Mucosa of descending colon (tissue), 3 donors: ENCODE results near the gene TMX4. TPM values are rescaled to one million over a fixed set of nuclear protein-coding genes. Genes with fewer than 3 reads are reported as not detected.

ENCODE experiments used
- ATAC-seq: fragments of 200-7000 bp; cut with Tn5 transposase; one replicate; pipeline ENCODE4 v1.9.1; 2020; ENCODE audit warnings: mild to moderate bottlenecking, moderate library complexity
- DNase-seq, 3 donors: peaks; one replicate each; pipeline ENCODE4 v3.0.0-alpha.2; 2020
- H3K36me3 ChIP-seq: fragments of 200-600 bp; one replicate; pipeline ENCODE4 v1.8.0; 2021; ENCODE audit warnings: low read depth, mild to moderate bottlenecking
- H3K4me1 ChIP-seq: fragments of 200-600 bp; one replicate; pipeline ENCODE4 v1.8.0; 2021; ENCODE audit warnings: low read depth, mild to moderate bottlenecking
- H3K4me3 ChIP-seq: fragments of 200-600 bp; one replicate; pipeline ENCODE4 v1.8.0; 2021; ENCODE audit warnings: mild to moderate bottlenecking
- H3K9me3 ChIP-seq: fragments of 200-600 bp; one replicate; pipeline ENCODE4 v1.8.0; 2021; ENCODE audit warnings: mild to moderate bottlenecking
- CTCF ChIP-seq: fragments of 200-600 bp; IDR thresholded peaks from one replicate; pipeline ENCODE4 v1.8.0; 2022; ENCODE audit warnings: antibody characterized with exemption, mild to moderate bottlenecking
- intact Hi-C, 2 donors: fragments of 100-400 bp; cut with DNase I in 1 of 2; cut with micrococcal nuclease in 1 of 2; formaldehyde crosslinking; loops; one replicate each; pipeline versions ENCODE4 v1.11.0 to v1.11.1; 2022; cut with DNase I, micrococcal nuclease
- total RNA-seq, 3 donors: library from RNA; stranded (reverse); fragmentation: NEBNext Ultra II Directional in 2 of 3; extraction: Animal tissue kit (Norgen Biotek cat#: 25700) in 2 of 3; gene quantifications; one replicate each; pipeline versions ENCODE4 v1.2.1 to v1.2.4, GENCODE V29; 2021 to 2023
- donor health status: DM: no; HTN: no; CAD: no; lungs with moderate emphysema.
- donor health status: DM: no; HTN: no; CAD: no.
- donor health status: DM: no; HTN: yes; CAD: no.

TMX4 gene
- total RNA-seq, 3 donors from 2014 or later = 20.4 to 91.6 (median 26.5) TPM

GRCh38 chr20:7980332-7981046, 39.1 kb downstream of the TMX4 start:
- no peaks in the 10 kb centered on the region for H3K36me3 ChIP-seq
- no peak for DNase-seq
- no peak for TF ChIP-seq CTCF
- no peaks in the 10 kb centered on the region for H3K4me1 ChIP-seq
- no peak for ATAC-seq
- intact Hi-C loops = no loop called here
- no peaks in the 10 kb centered on the region for H3K9me3 ChIP-seq
- no peak overlapping the region for H3K4me3 ChIP-seq

- Histone ChIP-seq H3K9me3 (no peaks in the 10 kb centered on the region), H3K4me3 (no peak overlapping the region), H3K36me3 (no peaks in the 10 kb centered on the region), H3K4me1 (no peaks in the 10 kb centered on the region)
- ATAC-seq (no peak), DNase-seq (no peak)
- no peak for TF ChIP-seq CTCF
- intact Hi-C loops = no loop called here
Observed at GRCh38 chr20:7977709-7978108, 41.9 kb downstream of the TMX4 start.

DNA sequence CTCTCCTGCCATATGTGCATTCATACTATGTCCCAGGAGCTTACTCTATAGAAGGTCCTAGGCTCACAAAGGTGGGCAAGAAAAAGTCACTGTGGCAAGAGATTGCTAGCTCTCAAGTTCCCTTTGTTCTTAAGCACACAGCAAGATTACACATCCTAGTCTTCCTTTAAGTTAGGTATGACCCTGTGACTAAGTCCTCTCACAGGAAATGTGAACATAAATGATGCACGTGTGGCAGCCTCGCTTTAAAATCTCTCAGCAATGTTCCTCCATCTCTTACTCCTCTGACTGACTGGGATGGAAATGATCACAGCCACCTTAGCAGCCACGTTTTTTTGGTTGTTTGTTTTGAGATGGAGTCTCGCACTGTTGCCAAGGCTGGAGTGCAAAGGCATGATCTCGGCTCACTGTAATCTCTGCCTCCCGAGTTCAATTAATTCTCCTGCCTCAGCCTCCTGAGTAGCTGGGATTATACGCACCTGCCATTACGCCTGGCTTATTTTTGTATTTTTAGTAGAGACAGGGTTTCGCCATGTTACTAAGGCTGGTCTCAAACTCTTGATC, 43.6 kb downstream of the TMX4 start:
- ATAC-seq = no peak
- TF ChIP-seq CTCF = no peak
- DNase-seq = no peak
- Histone ChIP-seq H3K4me1 (no peaks in the 10 kb centered on the region), H3K4me3 (no peak overlapping the region), H3K36me3 (no peaks in the 10 kb centered on the region), H3K9me3 (no peaks in the 10 kb centered on the region)
- intact Hi-C loops = no loop called here

- no peak for TF ChIP-seq CTCF
- intact Hi-C loops = no loop called here
- Histone ChIP-seq H3K4me3 (no peak overlapping the region), H3K36me3 (no peaks in the 10 kb centered on the region), H3K9me3 (no peaks in the 10 kb centered on the region), H3K4me1 (no peaks in the 10 kb centered on the region)
- ATAC-seq (no peak), DNase-seq (no peak)
Observed at GRCh38 chr20:7974785-7975435, 44.7 kb downstream of the TMX4 start.

DNA sequence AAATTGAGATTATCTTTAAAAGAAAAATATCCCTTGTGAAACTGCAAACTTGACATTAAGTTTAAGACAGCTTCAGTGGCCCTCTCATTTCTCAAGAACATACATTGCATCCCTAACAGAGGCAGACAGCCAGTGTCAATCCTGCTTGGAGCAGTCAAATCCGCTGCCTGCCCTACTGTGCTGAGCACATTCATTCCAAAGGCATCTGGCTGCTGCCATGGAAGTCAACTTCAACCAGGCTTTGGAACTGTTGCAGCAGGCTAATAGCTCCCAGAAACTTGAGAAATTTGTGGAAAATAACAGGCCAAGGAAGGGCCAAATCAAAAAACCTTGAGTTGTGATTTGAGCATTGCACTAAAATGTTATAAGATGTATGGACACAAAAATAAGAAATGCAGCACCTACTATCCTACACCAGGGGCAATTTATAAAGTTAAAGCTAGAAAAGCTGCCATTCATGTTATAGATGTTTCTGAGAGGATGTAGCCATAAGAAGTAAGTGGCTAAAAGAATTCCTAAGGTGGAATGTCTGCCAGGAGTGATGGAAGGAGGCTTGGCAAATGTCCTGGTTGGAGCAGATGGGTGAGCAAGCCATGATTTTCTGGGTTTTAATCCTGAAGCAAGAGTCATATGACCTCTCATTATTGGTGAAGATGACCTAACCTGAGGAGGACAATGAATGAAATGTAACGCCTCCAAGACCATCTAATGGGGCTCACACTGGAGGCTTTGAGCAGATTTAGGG, 47.9 kb downstream of the TMX4 start:
- no peak for DNase-seq
- Histone ChIP-seq H3K4me1 (no peaks in the 10 kb centered on the region), H3K9me3 (no peaks in the 10 kb centered on the region), H3K36me3 (no peaks in the 10 kb centered on the region), H3K4me3 (no peak overlapping the region)
- TF ChIP-seq CTCF = no peak
- ATAC-seq = no peak
- intact Hi-C loops = no loop called here
